Measurements from ENCODE around the gene TPGS2.
"Not testable (repeated sequence)": the region's sequence is repeated elsewhere in the genome, so short reads cannot be mapped to it uniquely, and the experiment has no call there.

Gene TPGS2

GRCh38 chr18:36828630-36829361 lies at the start of gene TPGS2, which contains the start of gene KIAA1328:
TPGS2 (minus strand) TSS chr18:36829002; CDS start chr18:36828767, 235 bp downstream.
KIAA1328 (plus strand) TSS chr18:36829127; CDS start chr18:36829139, 12 bp downstream.
- peak; percentile 83 to 86 for DNase-seq (ENCODE audit: low read depth in 2 of 2)

GRCh38 chr18:36873826-36874225 lies 45.0 kb upstream of the TPGS2 start:
- not testable (repeated sequence) for DNase-seq (ENCODE audit: low read depth in 2 of 2)

GRCh38 chr18:36872329-36872728 lies 43.5 kb upstream of the TPGS2 start:
- no peak for DNase-seq (ENCODE audit: low read depth in 2 of 2)

DNA sequence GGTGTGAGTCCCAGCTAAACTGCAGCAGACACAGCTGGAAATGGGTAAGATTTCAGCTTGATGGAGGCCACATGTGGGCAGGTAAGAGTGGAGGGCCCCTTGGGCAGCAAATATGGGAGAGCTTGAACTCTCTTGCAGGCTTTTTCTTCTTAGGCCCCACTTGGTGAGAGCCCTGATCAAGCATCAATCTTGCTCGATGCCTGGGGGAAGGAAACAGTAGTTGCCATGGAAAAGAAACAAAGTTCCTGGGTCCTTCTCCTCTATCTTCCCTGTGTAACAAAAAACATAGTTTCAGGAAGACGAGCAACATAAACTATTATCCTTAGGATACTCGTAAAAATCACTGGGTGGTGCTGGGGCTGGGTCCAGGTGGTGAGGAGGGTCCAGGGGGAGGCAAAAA lies 43.0 kb upstream of the TPGS2 start:
- DNase-seq (ENCODE audit: low read depth in 2 of 2) = no peak

DNA sequence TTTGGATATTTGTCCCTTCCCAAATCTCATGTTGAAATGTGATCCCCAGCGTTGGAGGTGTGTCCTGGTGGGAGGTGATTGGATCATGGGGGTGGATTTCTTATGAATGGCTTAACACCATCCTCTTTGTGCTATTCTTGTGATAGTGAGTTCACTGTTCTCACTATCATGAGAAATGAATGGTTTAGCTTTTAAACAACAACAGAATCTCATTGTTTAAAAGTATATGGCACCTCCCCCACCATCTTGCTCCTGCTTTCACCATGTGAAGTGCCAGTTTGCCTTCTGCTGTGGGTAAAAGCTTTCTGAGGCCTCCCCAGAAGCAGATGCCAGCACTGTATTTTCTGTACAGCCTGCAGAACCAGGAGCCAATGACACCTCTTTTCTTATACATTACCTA lies 38.3 kb upstream of the TPGS2 start:
- DNase-seq (ENCODE audit: low read depth in 2 of 2) = no peak

DNA sequence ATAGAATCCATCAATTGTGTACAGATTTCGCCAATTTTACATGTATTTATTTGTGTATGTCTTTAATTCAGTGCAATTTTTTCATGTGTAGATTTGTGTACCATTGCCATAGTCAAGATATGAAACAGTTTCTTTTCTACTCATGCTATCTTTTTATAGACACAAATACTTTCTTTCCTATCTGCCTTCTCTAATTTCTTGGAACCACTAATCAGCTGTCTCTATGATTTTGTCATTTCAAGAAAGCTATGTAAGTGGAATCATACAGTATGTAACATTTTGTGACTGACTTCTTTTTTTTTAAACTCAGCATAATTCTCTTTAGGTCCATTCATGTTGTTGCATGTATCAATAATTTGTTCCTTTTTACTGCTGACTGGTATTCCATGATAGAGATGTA lies 33.4 kb upstream of the TPGS2 start:
- DNase-seq (ENCODE audit: low read depth in 2 of 2) = no peak

DNA sequence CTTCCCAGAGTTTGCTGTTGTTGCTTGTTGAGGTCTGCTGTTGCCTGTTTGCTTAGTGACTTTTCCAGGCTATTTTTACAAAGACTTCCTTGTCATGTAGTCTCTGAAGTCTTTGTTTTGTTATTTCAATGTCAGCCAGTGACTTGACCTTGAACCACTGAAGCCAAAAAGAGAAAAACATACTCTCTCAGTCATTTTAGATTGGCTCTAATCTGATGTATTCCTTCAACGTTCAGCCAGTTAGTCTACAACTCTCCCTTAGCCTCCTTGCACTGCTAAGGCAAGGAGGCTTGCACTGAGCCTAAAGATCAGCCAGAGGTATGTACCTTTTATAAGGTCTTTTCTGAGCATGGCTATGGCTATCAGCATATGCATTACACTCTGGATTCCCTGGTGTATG lies 28.0 kb upstream of the TPGS2 start:
- DNase-seq (ENCODE audit: low read depth in 2 of 2) = no peak

- no peak for DNase-seq (ENCODE audit: low read depth in 2 of 2)
Observed at GRCh38 chr18:36851202-36851590, 22.4 kb upstream of the TPGS2 start.

- DNase-seq (ENCODE audit: low read depth in 2 of 2) = no peak
Observed at GRCh38 chr18:36850527-36851201, 21.9 kb upstream of the TPGS2 start.

GRCh38 chr18:36849288-36850006 lies 20.6 kb upstream of the TPGS2 start:
- DNase-seq (ENCODE audit: low read depth in 2 of 2) = no peak

DNA sequence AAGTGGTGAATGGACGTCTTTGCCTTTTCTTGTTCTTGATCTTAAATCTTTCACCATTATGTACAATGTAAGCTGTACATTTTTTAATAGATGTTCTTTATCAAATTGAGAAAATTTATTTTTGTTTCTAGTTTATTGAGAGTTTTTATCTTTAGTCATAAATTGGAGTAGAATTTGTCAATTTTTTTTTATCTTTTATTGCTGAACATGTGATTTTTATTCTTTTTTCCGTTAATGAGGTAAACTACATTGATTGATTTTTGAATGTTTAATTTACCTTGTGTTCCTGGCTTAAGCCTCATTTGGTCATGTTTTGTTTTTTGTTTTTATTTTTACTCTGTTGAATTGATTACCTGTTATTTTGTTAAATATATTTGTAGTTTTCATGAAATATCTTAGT lies 19.8 kb upstream of the TPGS2 start:
- DNase-seq (ENCODE audit: low read depth in 2 of 2) = no peak

GRCh38 chr18:36843784-36844183 lies 15.0 kb upstream of the TPGS2 start:
- DNase-seq (ENCODE audit: low read depth in 2 of 2) = no peak

- no peak for DNase-seq (ENCODE audit: low read depth in 2 of 2)
Observed at GRCh38 chr18:36843199-36843598, 14.4 kb upstream of the TPGS2 start.

DNA sequence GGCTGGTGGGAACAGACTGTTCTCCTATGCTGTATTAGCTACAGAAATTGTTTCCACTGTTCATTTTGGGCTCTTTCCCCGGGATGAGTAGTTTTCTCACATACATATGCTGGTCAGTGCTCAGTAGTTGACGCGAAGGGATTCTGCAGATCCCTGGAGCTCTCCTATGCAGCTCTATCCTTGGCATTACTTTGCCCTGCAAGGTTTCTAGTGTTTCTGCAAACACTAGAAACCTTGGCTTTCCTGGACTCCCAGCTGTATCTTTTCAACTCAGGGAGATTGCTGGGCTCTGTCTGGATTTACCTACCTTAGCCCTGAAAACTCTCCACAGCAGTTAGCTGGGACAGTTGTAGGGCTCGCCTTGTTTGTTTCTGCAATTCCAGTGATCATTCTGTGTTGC lies 11.0 kb upstream of the TPGS2 start:
- no peak for DNase-seq (ENCODE audit: low read depth in 2 of 2)

GRCh38 chr18:36835927-36836326 lies 7.1 kb upstream of the TPGS2 start:
- DNase-seq (ENCODE audit: low read depth in 2 of 2) = no peak

- no peak for DNase-seq (ENCODE audit: low read depth in 2 of 2)
Observed at GRCh38 chr18:36833120-36833519, 4.3 kb upstream of the TPGS2 start.

DNA sequence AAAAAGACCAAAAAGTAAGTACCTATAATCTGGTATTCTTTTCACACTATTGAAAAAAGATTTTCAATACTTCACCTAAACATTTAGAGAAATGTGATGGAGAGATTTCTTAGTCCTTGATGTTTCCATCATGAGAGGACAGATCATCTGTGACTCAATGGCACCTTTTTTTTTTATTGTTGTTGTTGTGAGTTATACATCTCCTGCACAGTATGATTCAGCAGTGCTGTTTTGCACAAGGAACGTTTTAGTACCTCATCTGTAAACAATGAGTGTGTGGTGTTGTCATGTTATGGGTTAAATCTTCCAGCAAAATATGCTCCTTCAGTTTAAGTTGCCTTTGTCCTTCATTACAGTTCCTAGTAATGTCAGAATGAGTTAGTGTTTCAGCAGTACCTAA lies 2.3 kb upstream of the TPGS2 start:
- DNase-seq (ENCODE audit: low read depth in 2 of 2) = no peak

DNA sequence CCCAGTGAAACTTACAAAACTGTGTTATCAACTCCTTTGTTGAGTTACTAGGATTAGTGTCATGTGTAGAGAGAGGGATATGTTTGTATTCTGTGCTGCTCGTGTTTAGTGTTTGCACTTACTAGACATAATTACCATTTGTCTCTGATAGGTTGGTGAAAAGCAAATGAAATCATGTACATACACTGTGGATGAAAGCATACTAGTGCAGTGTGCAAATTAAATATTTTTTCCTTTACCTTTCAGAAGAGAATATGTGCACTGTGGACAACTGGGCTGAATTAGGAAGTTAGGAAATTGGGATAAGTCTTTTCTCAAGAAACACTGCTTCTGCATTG lies 1.3 kb upstream of the TPGS2 start:
- DNase-seq (ENCODE audit: low read depth in 2 of 2) = no peak

DNA sequence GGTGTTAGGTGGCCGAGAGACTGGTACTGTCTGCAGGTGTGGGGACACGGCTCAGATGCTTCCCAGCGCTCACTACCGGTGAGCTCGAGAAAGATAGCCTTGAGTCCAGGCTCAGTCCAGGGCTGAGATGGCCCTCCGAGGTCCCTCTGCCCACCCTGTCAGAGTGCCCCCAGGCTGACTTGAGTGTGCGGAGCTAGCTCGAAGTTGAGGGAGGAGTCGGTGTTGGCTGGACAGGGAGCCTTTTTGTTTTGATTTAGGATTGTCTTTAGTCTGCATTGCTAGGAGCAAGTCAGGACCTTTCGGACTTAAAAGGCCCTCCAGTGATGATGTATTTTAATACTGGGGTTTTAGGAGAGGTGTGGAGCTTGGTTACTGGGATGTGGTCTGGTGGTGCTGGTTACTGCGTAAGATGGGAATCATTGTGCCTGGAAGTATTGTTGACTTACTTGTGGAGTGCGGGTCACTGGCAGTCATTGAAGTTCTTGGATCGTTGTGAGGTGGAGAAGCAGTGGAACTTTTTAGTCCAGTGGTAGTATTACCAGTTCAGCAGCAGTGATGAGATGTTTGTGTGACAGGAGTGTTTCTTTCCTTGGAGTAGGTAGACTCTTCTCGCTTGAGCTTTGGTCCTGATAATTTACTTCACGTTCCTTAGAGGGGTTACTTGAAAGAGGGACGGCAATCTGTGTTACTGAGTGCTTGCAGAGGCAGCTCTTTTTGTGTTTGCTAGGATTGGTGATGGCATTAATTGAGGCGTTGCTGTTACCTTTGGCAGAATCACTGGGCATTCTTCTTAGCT lies 758 bp upstream of the TPGS2 start:
- DNase-seq (ENCODE audit: low read depth in 2 of 2) = no peak

- DNase-seq (ENCODE audit: low read depth in 2 of 2) = no peak
Observed at GRCh38 chr18:36828157-36828629, 609 bp downstream of the TPGS2 start.

DNA sequence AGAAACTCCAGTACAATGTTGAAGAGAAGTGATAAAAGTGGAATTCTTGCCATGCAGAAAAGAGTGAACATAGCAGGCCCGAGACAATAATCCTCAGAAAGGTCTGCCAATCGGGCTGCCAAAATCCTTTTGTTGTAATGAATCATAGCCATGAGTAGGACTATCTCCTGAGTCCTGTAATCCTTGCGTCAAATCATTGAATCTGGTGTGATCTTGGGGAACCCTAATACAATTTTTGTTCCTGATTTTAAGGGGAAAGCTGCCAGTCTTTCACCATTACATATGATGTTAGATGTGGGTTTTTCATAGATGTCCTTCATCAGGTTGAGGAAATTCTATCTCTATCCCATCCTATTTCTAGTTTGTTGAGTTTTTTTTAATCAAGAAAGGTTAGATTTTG lies 2.2 kb downstream of the TPGS2 start:
- no peak for DNase-seq (ENCODE audit: low read depth in 2 of 2)

DNA sequence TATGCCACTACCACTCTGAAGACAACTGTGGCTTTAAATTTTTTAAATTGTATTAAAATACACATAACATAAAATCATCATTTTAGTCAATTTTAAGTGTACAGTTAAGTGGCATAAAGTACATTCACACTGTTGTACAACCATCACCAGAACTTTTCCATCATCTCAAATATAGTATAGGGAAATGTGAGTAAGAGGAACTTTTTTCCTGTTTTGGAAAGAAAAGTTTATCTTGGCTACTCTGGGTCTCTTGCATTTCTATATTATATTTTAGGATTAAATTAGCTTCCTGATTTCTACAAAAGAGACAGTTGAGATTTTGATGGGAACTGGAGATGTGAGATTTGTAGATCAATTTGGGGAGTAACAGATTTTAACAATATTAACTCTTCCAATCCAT lies 3.3 kb downstream of the TPGS2 start:
- DNase-seq (ENCODE audit: low read depth in 2 of 2) = no peak

Measured in stimulated activated CD8-positive, alpha-beta memory T cell treated with anti-CD3 and anti-CD28 coated beads, Interleukin-15, amount 100 ng/mL, for 48 hours (primary cell).